A549 (cell line): ENCODE measurements around the gene NCCRP1. TPM values are rescaled to one million over a fixed set of nuclear protein-coding genes. Genes with fewer than 3 reads are reported as not detected.
"Not testable (repeated sequence)": the region's sequence is repeated elsewhere in the genome, so short reads cannot be mapped to it uniquely, and the experiment has no call there.

Source experiments
- ATAC-seq, 2 experiments: fragments of 200-7000 bp in 1 of 2; fragments of >200 bp in 1 of 2; cut with Nextera tagmentation in 1 of 2; cut with Tn5 transposase in 1 of 2; 3 replicates each; pipeline versions ENCODE4 v1.8.0 to v1.9.1; 2018 to 2020; ENCODE audit warnings: mild to moderate bottlenecking in 1 of 2, moderate library complexity in 1 of 2
- CTCF ChIA-PET: fragments of 300-600 bp; sonication (Branson Sonifier 250); formaldehyde crosslinking; extraction: SDS; loops from one replicate; lab custom pipeline; 2021; ENCODE audit warnings: antibody characterized with exemption, inconsistent platforms; lab: Yijun Ruan, JAX
- POLR2A ChIA-PET: fragments of 350-600 bp; formaldehyde crosslinking; extraction: SDS; loops from one replicate; lab custom pipeline; 2021; ENCODE audit warnings: antibody characterized with exemption, inconsistent platforms; lab: Yijun Ruan, JAX
- DNase-seq, 2 experiments: peaks; one replicate each; pipeline versions ENCODE4 v3.0.0 to v3.0.0-alpha.2; 2011 to 2016; ENCODE audit warnings: low read depth in 1 of 2, low spot score in 1 of 2
- FAIRE-seq: peaks from 2 replicates; lab custom pipeline; 2011; peaks lifted over from hg19 to GRCh38; lab: Jason Lieb, UNC
- H3K27ac ChIP-seq, 2 experiments: fragments of >200 bp; sonication (Bioruptor Twin); formaldehyde crosslinking; 3 replicates each; pipeline ENCODE4 v1.5.1; 2016 to 2017
- H3K4me1 ChIP-seq: fragments of >200 bp; sonication (Bioruptor Twin); formaldehyde crosslinking; 3 replicates; pipeline ENCODE4 v1.6.1; 2016
- H3K4me2 ChIP-seq: fragments of >200 bp; sonication (Bioruptor Twin); formaldehyde crosslinking; 3 replicates; pipeline ENCODE4 v1.6.1; 2016
- H3K4me3 ChIP-seq: fragments of >200 bp; sonication (Bioruptor Twin); formaldehyde crosslinking; 3 replicates; pipeline ENCODE4 v1.5.1; 2016
- H3K9me3 ChIP-seq: fragments of >200 bp; sonication (Bioruptor Twin); formaldehyde crosslinking; 3 replicates; pipeline ENCODE4 v1.6.1; 2016
- ATOH8 ChIP-seq: fragments of 250-450 bp; sonication (Bioruptor Pico); IDR thresholded peaks from 2 replicates; pipeline ENCODE4 v1.5.0; 2020; ENCODE audit warnings: low read depth, mild to moderate bottlenecking, moderate library complexity
- BHLHE40 ChIP-seq: IDR thresholded peaks from 2 replicates; pipeline ENCODE4 v1.6.1; 2012; ENCODE audit warnings: low read depth, low read length, inconsistent platforms
- CBX8 ChIP-seq: fragments of 200-600 bp; sonication (generic); IDR thresholded peaks from 2 replicates; pipeline ENCODE4 v1.6.1; 2016
- CEBPB ChIP-seq, 2 experiments: fragments of >200 bp in 1 of 2; sonication (Bioruptor Twin) in 1 of 2; formaldehyde crosslinking in 1 of 2; IDR thresholded peaks; 2 replicates each; pipeline ENCODE4 v1.6.1; 2012 to 2016
- CTCF ChIP-seq: fragments of >200 bp; sonication (Bioruptor Twin); formaldehyde crosslinking; IDR thresholded peaks from 3 replicates; pipeline ENCODE4 v1.5.1; 2016
- EHF ChIP-seq: fragments of 250-450 bp; sonication (Bioruptor Pico); IDR thresholded peaks from 2 replicates; pipeline ENCODE4 v1.5.0; 2020; ENCODE audit warnings: mild to moderate bottlenecking
- EHMT2 ChIP-seq: fragments of 200-600 bp; sonication (generic); IDR thresholded peaks from 2 replicates; pipeline ENCODE4 v1.6.1; 2016; ENCODE audit warnings: antibody characterized with exemption, low read depth, mild to moderate bottlenecking, moderate library complexity
- FOSB ChIP-seq: fragments of 250-450 bp; sonication (Bioruptor Pico); IDR thresholded peaks from 2 replicates; pipeline ENCODE4 v1.5.0; 2020; ENCODE audit warnings: mild to moderate bottlenecking, moderate library complexity
- GATA3 ChIP-seq: IDR thresholded peaks from 2 replicates; pipeline ENCODE4 v1.6.1; 2012; ENCODE audit warnings: borderline replicate concordance
- HES2 ChIP-seq: fragments of >200 bp; sonication (Bioruptor Twin); formaldehyde crosslinking; IDR thresholded peaks from 2 replicates; pipeline ENCODE4 v1.6.1; 2016
- HMGXB4 ChIP-seq: fragments of 250-450 bp; sonication (Bioruptor Pico); IDR thresholded peaks from 2 replicates; pipeline ENCODE4 v1.5.0; 2021; ENCODE audit warnings: mild to moderate bottlenecking, moderate library complexity, borderline replicate concordance
- JUNB ChIP-seq: fragments of >200 bp; sonication (Bioruptor Twin); formaldehyde crosslinking; IDR thresholded peaks from 2 replicates; pipeline ENCODE4 v1.6.1; 2016
- MAFK ChIP-seq: fragments of 450-650 bp; IDR thresholded peaks from 2 replicates; pipeline ENCODE4 v1.6.1; 2014; ENCODE audit not compliant: partially characterized antibody
- MAZ ChIP-seq: fragments of 150-350 bp; IDR thresholded peaks from 2 replicates; pipeline ENCODE4 v1.6.1; 2014; ENCODE audit warnings: antibody characterized with exemption, low read depth, low read length, borderline replicate concordance
- MYC ChIP-seq: IDR thresholded peaks from 2 replicates; pipeline ENCODE4 v1.6.1; 2012; ENCODE audit warnings: mild to moderate bottlenecking, inconsistent platforms, low read length, improper control_type of control experiment, borderline replicate concordance
- NFE2L2 ChIP-seq: fragments of 150-350 bp; conservative IDR thresholded peaks from 2 replicates; pipeline ENCODE4 v1.6.1; 2014; ENCODE audit warnings: low read length
- NR3C1 ChIP-seq: fragments of >200 bp; sonication (Bioruptor Twin); formaldehyde crosslinking; IDR thresholded peaks from 3 replicates; pipeline ENCODE4 v1.6.1; 2017
- PBX3 ChIP-seq: IDR thresholded peaks from 2 replicates; pipeline ENCODE4 v1.6.1; 2012
- RAD21 ChIP-seq, 2 experiments: fragments of >200 bp in 1 of 2; sonication (Bioruptor Twin) in 1 of 2; formaldehyde crosslinking in 1 of 2; IDR thresholded peaks in 1 of 2; conservative IDR thresholded peaks in 1 of 2; 2 replicates in 1 of 2; 3 replicates in 1 of 2; pipeline ENCODE4 v1.6.1; 2012 to 2018; ENCODE audit warnings: inconsistent platforms in 1 of 2
- SMC3 ChIP-seq: fragments of >200 bp; sonication (Bioruptor Twin); formaldehyde crosslinking; IDR thresholded peaks from 3 replicates; pipeline ENCODE4 v1.6.1; 2018; ENCODE audit warnings: inconsistent platforms
- TFCP2L1 ChIP-seq: fragments of 250-450 bp; sonication (Bioruptor Pico); IDR thresholded peaks from 2 replicates; pipeline ENCODE4 v1.5.0; 2021; ENCODE audit warnings: mild to moderate bottlenecking
- WGBS: methylation state at CpG from one replicate; pipeline ENCODE4 v1.1.6; 2017; ENCODE audit errors: missing lambda C conversion rate; 5-methylcytosine and 5-hydroxymethylcytosine counted together
- polyA plus RNA-seq, 4 experiments: library from polyadenylated mRNA; depleted of rRNA in 3 of 4; stranded (reverse); fragments of >200 nt; fragmentation: RNase III in 1 of 4; extraction: RNeasy Plus Mini Kit Qiagen cat#74134 plus additional on column Dnase treatment in 1 of 4; gene quantifications; 2 replicates in 3 of 4; 3 replicates in 1 of 4; pipeline ENCODE4 v1.2.3, GENCODE V29; 2011 to 2017

The NCCRP1 gene
- polyA plus RNA-seq, 2 of the 4 experiments (the other 2 are of a cell fraction): 0.90 to 0.99 TPM

- TF ChIP-seq CTCF: peak; percentile 84
- no peak for TF ChIP-seq JUNB
- TF ChIP-seq SMC3: peak; percentile 93
- no peak for TF ChIP-seq MYC
- TF ChIP-seq CBX8: no peak
- TF ChIP-seq TFCP2L1 (CRISPR knock-in tag): no peak
- TF ChIP-seq MAZ: no peak
- TF ChIP-seq HES2: no peak
- TF ChIP-seq ATOH8 (CRISPR knock-in tag): 0 out of 2 replicates have a peak, but pooled peaks have one; percentile 25
- TF ChIP-seq EHMT2: no peak
- no peak for TF ChIP-seq GATA3
- TF ChIP-seq PBX3: no peak
- TF ChIP-seq HMGXB4 (CRISPR knock-in tag): no peak
- no peak for TF ChIP-seq BHLHE40
- peak; percentile 93 to 98 for TF ChIP-seq RAD21 (conservative IDR thresholded peaks at IDR 0.05 in 1 of 2, IDR thresholded peaks at IDR 0.05 in 1 of 2)
- no peak for TF ChIP-seq NR3C1
- TF ChIP-seq CEBPB (IDR thresholded peaks at IDR 0.05): 0 out of 4 replicates have a peak, but pooled peaks of 1 of the 2 experiments have one; percentile 21
- TF ChIP-seq MAFK: no peak
- TF ChIP-seq EHF (CRISPR knock-in tag): 0 out of 2 replicates have a peak, but pooled peaks have one; percentile 57
- TF ChIP-seq NFE2L2: no peak
- TF ChIP-seq FOSB (CRISPR knock-in tag): 0 out of 2 replicates have a peak, but pooled peaks have one; percentile 64
These were observed 15.6 kb downstream of the NCCRP1 start (continued) for GRCh38 chr19:39212375-39212742.

GRCh38 chr19:39215323-39215722, 18.6 kb downstream of the NCCRP1 start:
- CTCF ChIA-PET: interaction anchor here (0.6 to 8.0 kb wide), 13 partner anchors 10 to 755 kb away, joined by 3 to 78 read pairs (median 3); partner anchors contain the start of genes PSMC4 and SYCN
- POLR2A ChIA-PET, H3K4me3 ChIP-seq, ATAC-seq, H3K4me2 ChIP-seq, H3K4me1 ChIP-seq, FAIRE-seq, DNase-seq, H3K27ac ChIP-seq: not testable (repeated sequence)
- WGBS: 35% methylated on average over 3 of the region's 3 CpGs
- peaks cover 21% of the 10 kb centered on the region for H3K9me3 ChIP-seq
